GM19328 (cell line): Measurements from ENCODE around the gene CCDC187.
"Not testable (repeated sequence)": the region's sequence is repeated elsewhere in the genome, so short reads cannot be mapped to it uniquely, and the experiment has no call there.

Source experiments
- ATAC-seq: cut with Tn5 transposase; IDR thresholded peaks from one replicate; pipeline ENCODE4 v1.9.1; 2021; ENCODE audit warnings: mild to moderate bottlenecking, moderate library complexity; ENCODE audit not compliant: unreplicated experiment

CCDC187 gene

DNA sequence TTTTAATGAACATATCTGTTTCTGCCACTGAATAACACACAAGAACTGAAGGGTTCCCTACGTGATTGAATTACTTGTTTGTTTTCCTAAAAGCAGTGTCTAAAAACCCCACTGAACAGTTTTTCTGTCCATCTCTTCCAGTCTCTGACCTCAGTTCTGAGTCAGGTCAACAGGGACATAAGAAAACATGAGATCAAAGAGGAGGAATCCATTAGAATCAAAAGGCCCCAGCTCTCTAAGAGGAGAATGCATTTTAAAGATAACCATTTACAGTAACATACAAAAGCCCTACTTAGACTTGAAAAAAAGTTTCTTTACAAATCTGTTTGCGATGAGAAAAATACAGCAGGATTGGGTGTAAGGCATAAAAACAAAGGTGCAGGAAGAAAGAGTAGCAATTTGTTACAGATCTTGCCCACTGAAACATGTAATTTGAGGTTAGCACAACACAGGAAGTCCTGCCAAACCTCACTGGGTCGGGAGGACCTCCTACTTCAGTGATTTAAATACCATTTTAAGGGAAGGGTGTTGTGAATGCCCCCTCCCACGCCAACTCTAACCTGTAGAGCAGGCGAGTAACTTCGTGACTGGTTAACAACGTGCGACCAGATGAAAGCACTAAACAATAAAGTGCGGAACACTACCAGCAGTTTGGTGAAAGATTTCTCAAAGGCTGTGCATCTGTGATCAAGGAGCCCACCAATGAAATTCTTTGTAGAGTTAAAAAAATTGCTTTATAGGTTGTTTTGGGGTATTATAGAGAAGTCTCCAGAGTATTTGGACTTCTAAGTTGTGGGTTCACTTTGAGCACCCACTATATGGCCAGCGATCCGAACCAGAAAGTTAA lies 59.5 kb downstream of the CCDC187 start:
- ATAC-seq: no peak

DNA sequence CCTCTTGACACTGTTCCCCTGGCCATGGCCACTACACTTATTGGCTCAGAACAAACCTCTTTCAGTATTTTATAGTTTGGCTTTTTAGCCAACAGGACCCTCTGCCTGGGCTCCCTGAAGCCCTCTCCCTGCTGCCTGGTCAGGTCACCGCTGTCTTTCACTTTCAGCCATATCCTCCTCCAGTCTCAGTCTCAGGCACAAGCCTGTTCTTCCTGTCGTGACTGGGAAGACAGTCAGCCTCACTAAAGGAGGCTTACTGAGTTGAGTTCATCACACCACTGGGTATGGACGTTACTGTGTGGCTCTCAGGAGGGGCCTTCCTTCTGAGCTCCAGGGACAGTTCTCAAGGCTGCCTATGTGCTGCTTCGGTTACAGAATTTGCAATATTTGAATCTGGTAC lies 60.3 kb downstream of the CCDC187 start:
- no peak for ATAC-seq

DNA sequence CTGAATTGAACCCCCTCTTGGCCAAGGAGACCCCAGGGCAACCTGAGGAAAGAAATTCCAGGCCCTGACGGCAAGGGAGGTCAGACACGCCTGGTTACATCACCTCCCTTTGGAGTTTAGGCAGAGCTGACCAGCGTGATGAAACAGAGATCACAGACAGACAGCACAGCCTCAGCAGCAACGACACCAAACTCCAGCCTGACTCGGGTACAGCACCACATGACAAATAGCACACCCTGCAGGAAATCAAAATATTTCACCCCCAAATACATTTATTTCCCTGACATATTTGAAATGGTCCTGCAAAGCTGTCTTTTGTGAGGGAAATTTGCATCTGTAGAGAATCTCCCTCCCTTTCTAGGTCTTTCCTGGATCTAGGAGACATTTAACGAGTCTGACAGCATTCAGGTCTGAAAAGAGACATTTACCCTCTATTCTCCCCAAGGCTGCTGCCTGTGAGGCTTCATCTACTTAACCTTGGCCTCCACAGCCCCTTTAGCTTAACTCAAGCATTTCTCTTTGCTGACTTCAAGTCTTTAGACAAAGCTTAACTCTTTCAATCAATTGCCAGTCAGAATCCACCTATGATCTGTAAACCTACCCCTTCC lies 60.9 kb downstream of the CCDC187 start:
- no peak for ATAC-seq

DNA sequence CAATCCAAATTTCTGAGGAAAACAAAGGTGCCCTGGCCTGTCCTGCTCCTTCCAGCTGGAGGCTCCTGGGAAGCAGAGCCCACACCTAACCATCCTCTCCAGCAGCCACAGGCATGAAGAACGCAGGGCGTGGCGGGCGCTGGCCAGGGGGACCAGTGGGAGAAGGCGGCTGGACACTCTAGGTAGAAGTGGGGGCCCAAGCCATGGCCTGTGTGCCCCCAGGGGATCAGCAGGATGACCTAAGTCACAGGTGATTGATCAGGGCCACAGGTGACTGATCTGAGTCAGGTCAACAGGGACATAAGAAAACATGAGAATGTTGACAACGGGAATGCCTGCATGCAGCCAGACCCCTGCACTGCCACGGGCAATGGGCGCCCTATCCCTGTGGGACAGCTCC lies 61.6 kb downstream of the CCDC187 start:
- no peak for ATAC-seq

DNA sequence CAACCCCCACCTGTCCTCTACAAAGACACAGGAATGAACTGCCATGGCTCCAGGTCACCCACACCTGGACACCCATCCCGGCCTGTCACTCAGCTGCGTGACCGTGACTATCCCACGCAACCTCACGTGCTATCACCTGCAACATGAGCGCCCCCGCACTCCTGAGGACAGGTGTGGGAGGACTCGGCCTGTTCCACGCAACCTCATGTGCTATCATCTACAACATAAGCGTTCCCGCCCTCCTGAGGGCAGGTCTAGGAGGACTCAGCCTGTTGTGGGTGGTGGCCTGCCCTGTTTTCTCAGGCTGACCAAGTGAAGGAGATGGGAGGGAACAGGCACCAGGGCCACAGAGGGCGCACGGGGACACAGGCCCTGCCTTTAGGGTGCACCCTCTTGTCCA lies 62.4 kb downstream of the CCDC187 start:
- no peak for ATAC-seq

DNA sequence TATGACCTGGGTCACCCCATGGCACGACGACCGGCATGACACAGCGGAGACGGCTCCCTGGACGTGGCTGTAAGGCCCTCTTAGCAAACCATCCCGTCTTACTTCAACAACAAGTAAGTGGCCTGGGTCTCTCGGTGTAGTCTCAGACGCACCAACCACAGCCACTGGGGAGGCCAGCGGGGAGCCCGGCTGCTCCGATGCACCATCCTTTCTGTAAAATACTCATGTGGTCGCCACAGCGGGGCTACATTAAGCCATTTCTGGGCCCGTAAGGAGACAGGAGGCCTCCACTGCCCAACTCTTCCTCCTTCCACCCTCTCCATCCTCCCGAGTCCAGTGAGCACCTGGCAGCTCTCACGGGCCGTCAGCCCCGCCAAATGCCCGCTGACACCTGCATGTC lies 63.0 kb downstream of the CCDC187 start:
- no peak for ATAC-seq

DNA sequence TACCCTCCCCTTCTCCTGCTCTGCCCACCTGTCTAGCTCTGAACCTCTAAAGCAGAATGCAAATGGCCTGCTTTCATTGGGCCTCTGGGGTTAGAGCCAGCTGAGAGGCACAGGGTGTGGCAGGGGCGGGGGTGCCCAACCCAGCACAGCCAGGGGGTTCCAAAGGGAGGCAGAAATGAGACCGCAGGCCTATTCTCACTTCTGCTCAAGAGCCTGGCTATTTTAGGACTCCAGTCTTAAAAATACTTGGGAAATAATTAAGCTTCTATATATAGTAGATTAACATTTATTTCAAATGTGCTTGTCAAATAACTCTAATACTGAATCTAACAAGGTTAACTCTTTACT lies 63.9 kb downstream of the CCDC187 start:
- ATAC-seq: no peak

DNA sequence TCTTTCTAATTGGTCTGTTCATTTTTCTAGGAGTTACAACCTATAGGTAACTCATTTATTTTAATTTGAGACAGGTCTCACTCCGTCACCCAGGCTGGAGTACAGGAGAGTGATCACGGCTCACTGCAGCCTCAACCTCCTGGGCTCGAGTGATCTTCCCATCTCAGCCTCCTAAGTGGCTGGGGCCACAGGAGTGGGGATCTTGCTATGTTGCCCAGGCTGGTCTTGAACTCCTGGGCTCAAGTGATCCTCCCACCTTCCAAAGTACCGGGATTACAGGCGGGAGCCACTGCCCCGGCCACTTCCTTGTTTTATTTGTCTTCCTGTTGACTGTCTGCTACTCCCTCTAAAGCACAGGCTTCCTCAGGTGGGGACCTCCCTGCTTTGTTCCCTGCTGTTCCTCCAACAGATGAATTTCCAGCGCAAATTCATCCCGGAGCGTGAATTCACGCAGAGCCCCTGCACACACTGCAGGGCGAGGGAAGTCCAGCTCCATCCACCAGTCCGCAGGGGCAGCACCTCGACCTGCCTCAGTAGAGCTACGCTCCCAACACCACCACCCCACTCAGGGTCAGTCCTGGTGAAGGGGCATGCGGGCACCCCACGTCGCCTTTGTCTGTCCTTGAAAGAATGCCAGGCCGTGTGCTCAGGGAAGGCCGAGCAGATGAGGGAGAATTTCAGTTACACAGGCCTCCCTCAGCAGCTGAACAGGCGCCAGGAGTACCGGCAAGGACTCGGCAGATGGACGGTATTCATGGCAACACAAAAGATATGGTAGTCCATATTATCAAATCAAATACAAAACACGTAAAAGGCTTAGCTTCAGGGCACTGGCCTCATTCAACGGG lies 64.5 kb downstream of the CCDC187 start:
- ATAC-seq: no peak

DNA sequence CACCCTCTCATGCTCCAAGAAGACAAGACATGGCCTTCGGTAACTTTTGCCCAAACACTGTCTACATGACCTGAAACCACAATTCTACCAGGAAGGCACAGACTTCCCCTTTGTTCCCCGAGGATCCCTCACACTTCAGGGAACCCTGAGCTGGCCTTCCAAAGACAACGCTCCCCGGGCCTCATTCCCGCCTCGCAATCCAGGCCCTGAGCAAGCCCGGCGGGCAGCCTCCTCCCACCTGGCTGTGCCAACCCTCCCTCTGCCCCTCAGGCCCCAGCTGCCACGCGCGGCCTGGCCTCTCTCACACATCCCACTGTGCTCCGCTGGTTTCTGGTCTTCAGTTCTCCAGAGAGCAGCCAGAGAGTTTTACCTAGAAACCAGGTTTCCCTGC lies 65.6 kb downstream of the CCDC187 start:
- ATAC-seq: no peak

DNA sequence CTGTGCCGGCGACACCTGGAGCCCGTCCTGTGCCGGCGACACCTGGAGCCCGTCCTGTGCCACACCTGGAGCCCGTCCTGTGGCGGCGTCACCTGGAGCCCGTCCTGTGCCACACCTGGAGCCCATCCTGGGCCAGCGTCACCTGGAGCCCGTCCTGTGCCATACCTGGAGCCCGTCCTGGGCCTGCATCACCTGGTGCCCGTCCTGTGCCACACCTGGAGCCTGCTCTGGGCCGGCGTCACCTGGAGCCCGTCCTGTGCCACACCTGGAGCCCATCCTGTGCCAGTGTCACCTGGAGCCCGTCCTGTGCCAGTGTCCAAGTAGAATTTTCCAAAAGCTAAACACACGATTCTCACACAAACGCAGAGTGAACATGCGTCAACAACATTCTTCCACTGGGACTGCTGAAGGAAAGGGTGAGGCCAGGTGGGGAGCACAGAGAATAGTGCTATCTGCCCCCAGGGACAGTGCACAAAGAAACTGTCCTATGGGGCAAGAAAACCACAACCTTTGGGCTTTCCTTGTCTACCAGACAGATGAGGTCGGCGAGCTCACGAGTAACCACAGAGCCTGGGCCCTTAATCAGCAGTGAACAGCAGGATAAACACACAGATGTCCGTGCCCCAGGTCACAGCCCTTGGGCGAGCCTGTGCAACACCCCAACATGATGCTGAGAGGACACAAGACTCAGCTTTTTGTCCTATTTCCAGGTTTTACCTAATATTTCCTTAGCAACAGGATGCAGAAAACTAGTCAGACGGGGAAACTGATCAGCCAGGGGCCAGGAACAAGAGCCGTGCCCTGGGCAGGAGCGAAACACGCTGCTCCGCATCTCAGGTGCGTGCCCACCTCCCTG lies 66.2 kb downstream of the CCDC187 start:
- no peak for ATAC-seq

DNA sequence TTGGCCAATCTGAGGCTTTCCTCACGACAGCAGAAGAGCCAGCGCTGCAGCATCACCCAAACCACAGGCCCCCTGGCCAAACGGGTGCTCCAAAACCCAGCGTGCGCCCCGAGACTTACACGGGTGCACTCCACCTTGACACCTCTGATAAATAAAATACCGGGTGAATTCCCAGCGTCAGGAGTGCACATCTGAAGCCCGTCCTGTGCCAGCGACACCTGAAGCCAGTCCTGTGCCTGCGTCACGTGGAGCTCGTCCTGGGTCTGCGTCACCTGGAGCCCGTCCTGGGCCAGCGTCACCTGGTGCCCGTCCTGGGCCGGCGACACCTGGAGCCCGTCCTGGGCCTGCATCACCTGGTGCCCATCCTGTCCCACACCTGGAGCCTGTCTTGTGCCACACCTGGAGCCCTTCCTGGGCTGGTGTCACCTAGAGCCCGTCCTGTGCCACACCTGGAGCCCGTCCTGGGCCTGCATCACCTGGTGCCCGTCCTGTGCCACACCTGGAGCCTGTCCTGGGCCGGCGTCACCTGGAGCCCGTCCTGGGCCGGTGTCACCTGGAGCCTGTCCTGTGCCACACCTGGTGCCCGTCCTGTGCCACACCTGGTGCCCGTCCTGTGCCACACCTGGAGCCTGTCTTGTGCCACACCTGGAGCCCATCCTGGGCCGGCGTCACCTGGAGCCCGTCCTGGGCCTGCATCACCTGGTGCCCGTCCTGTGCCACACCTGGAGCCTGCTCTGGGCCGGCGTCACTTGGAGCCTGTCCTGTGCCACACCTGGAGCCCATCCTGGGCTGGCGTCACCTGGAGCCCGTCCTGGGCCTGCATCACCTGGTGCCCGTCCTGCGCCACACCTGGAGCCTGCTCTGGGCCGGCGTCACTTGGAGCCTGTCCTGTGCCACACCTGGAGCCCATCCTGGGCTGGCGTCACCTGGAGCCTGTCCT lies 67.2 kb downstream of the CCDC187 start:
- ATAC-seq: not testable (repeated sequence)

DNA sequence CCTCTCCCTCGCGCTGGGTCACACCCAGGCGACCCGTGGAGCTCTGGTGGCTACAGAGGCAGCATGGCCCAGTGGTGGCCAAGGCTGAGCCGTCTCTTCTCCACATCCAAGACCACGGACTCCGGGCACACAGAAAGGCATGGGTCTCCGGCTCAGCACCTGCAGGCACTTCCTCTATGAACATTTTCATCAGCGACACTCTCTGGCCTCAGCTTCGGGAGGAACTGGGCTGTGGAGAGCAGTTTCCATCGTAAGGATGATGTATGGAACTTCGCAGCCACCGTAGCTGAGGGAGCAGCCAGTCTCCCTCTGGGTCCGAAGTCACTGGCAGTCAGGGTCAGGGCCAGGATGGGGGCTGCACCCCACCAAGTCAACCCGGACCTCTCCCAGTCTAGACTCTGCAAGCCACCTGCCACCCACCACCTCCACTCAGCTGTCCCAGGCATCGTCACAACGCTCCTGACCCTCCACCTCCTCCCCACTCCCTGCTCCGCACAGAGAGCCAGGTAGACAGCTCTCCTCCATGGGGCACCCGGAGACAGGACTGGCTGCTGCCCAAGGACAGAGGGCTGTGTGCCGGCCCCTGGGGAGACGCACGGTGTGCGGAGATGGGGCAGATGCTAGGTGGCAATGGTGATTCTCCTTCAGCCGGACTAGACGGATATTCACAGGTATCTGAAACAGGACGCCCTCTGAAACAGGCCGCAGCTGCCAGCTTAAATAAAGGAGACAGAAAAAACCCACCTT lies 68.0 kb downstream of the CCDC187 start:
- ATAC-seq: no peak

DNA sequence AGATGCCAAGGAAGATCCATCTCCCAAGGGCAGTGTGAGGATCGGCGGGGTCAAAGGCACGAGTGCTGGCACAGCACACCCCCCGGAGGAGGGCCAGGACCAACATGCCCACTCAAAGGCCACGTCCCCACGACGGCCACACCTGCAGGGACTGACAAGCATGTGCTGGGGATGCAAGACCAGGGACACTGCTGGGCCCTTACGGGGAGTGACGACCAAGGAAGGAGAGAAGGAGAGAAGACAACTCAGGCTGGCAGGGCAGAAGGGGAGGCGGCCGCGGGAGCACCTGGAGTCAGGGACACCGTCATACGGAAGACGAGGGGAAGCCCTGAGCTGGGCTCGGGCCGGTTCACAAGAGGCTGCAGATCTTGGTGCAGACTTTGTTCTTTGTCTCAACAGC lies 68.7 kb downstream of the CCDC187 start:
- ATAC-seq: no peak

DNA sequence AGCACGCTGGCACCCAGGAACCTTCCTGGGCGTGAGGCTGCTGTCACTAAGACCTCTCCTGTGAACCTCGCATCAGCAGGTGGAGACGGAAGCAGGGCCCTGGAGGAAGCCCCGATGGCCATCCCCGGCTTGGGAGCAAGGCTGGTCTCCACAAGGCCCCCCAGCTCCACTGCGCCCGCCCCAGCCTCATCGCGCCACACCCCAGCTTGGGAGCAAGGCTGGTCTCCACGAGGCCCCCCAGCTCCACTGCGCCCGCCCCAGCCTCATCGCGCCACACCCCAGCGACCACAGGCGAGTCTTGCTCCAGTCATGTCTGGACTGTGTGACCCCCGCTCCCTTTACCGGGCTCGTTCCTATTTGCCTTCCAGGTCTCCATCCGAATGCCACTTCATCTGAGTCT lies 69.3 kb downstream of the CCDC187 start:
- no peak for ATAC-seq

DNA sequence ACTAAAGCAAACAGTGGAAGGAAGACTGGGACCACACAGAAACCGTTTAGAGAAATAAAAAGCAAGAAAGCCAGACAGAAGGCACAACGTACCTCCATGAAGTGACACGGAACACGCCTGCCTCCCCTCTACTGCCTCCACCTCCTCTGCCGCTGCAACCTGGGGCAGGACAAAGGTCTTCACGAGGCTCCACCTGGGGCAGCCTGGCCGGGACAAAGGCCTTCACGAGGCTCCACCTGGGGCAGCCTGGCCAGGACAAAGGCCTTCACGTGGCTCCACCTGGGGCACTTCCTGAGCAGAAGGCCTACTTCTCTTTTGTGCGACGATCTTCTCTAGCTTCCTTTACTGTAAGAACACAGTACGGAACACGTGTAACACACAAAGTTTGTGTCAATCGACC lies 70.0 kb downstream of the CCDC187 start:
- no peak for ATAC-seq

DNA sequence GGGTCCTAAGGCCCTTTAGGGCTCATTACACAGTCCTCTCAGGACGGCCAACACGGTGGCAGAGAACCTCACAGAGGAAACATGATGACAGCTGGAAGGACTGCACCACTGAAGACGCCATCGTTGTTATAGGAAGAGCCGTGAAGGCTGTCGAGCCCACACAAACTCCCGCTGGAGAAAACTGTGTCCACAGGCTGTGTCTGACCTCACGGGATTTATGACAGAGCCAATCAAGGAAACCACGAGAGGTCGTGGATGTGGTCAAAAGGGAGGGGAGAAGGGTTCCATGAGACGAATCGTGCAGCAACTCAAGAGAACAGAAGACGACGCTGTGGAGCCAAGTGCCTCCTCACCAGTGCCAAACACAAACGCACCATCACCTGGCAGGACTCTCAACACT lies 70.5 kb downstream of the CCDC187 start:
- no peak for ATAC-seq

DNA sequence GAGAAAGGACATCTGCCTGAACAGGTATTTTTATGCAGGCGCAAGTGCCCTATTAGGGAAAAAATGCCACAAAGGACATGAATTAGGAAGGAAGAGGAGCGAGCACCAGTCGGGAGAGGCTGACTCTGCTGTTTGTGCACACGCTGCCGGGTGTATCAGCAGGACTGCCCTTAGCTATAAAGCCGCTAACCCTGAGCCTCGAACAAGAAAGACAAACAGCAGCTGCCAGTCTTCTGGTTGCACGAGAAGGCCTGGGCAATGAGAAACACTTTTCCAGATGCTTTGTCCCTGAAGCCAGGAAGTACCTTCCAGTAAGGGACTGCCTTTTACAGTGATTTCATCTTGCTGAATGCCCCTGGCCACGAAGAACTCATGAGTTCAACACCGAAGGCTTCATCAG lies 70.9 kb downstream of the CCDC187 start:
- no peak for ATAC-seq

DNA sequence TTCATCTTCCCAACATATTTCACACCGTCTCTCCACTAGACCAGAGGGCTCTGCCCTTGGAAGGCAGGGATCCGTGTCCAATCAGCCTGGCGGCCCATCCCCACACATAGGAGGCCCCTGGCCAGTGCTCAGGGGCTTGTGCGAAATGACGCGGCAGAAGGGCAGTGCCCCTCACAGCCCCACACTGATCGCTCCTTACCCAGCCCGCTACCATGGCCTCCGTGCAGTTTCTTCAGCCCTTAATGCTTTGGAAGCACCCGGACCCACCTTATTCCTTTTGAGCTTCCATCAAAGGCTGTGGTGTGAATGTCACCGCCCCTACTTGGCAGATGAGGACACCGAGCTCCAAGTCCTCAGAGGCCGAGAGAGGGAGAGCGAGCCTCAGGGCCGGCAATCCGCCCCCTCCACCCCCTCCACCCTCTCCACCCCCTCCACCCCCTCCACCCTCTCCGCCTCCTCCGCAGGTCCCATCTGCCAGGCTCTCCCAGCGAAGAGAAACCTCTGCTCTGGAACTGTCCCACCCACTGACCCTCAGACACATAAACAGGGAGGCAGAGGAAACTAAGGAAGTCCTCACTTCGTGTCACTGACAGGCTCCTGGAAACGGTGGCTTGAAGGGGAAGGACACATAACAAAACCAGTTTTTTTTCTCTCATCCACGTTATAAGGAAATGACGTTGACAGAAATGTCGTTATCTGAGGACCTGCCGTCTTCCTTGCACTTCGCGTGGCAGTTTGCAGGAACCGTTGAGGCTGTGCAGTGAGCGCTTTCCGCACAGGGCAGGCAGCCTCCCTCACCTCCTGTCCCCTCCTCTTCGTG lies 72.2 kb downstream of the CCDC187 start:
- no peak for ATAC-seq
